SK-N-SH (cell line): ENCODE data around the gene BMPR1B. TPM values are rescaled to one million over a fixed set of nuclear protein-coding genes. Genes with fewer than 3 reads are reported as not detected.

Experiments
- CTCF ChIA-PET: fragments of 300-600, 350-600 bp; formaldehyde crosslinking; extraction: SDS; loops from one replicate; lab custom pipeline; 2021; lab: Yijun Ruan, JAX
- POLR2A ChIA-PET: fragments of 350-600 bp; sonication (Branson Sonifier 250); formaldehyde crosslinking; extraction: SDS; loops from one replicate; lab custom pipeline; 2020; ENCODE audit warnings: antibody characterized with exemption, inconsistent platforms; lab: Yijun Ruan, JAX
- DNase-seq: peaks from one replicate; pipeline ENCODE4 v3.0.0; 2012
- H2AFZ ChIP-seq: fragments of 200-600 bp; sonication (generic); 2 replicates; pipeline ENCODE4 v1.8.1; 2016; ENCODE audit warnings: antibody characterized with exemption, mild to moderate bottlenecking, low read depth
- H3F3A ChIP-seq: fragments of 200-600 bp; sonication (generic); replicated peaks from 2 replicates; pipeline ENCODE3; 2016; ENCODE audit warnings: antibody characterized with exemption, mild to moderate bottlenecking; ENCODE audit not compliant: insufficient read depth
- H3K27ac ChIP-seq, 2 experiments: fragments of 200-500 bp in 1 of 2; fragments of 200-600 bp in 1 of 2; sonication (Bioruptor generic) in 1 of 2; sonication (generic), shearing (Covaris generic) in 1 of 2; 2 replicates each; pipeline versions ENCODE4 v1.5.1 to v1.6.1; 2014 to 2016; ENCODE audit warnings: low read depth in 2 of 2, inconsistent platforms in 1 of 2, low read length in 1 of 2, mild to moderate bottlenecking in 1 of 2, mixed read lengths in 1 of 2
- H3K27me3 ChIP-seq: fragments of 200-600 bp; sonication (generic), shearing (Covaris generic); 2 replicates; pipeline ENCODE4 v1.6.1; 2016; ENCODE audit warnings: mixed run types; ENCODE audit not compliant: insufficient read depth
- H3K36me3 ChIP-seq, 2 experiments: fragments of 200-500 bp in 1 of 2; fragments of 200-600 bp in 1 of 2; sonication (Bioruptor generic) in 1 of 2; sonication (generic) in 1 of 2; replicated peaks in 1 of 2; 2 replicates each; pipeline versions ENCODE3 to v1.5.1; 2014 to 2016; ENCODE audit warnings: low read length in 1 of 2, mild to moderate bottlenecking in 1 of 2; ENCODE audit not compliant: insufficient read depth in 2 of 2, control insufficient read depth in 1 of 2
- H3K4me1 ChIP-seq, 2 experiments: fragments of 200-500 bp in 1 of 2; fragments of 200-600 bp in 1 of 2; sonication (Bioruptor generic) in 1 of 2; sonication (generic), shearing (Covaris generic) in 1 of 2; 2 replicates each; pipeline versions ENCODE4 v1.5.1 to v1.6.1; 2014 to 2016; ENCODE audit warnings: low read depth in 1 of 2, low read length in 1 of 2, mixed run types in 1 of 2; ENCODE audit not compliant: insufficient read depth in 2 of 2, control insufficient read depth in 1 of 2
- H3K4me2 ChIP-seq: fragments of 200-600 bp; sonication (generic), shearing (Covaris generic); 2 replicates; pipeline ENCODE4 v1.6.1; 2017; ENCODE audit warnings: mixed run types
- H3K4me3 ChIP-seq, 2 experiments: fragments of 200-500 bp in 1 of 2; fragments of 200-600 bp in 1 of 2; sonication (Bioruptor generic) in 1 of 2; sonication (generic), shearing (Covaris generic) in 1 of 2; 2 replicates each; pipeline versions ENCODE4 v1.5.1 to v1.8.1; 2014 to 2016; ENCODE audit warnings: low read depth in 2 of 2, inconsistent platforms in 1 of 2, low read length in 1 of 2, mild to moderate bottlenecking in 1 of 2, mixed read lengths in 1 of 2, moderate library complexity in 1 of 2
- H3K79me2 ChIP-seq: fragments of 200-600 bp; sonication (generic); 2 replicates; pipeline ENCODE4 v1.8.1; 2017; ENCODE audit warnings: mild to moderate bottlenecking; ENCODE audit not compliant: insufficient read depth
- H3K9ac ChIP-seq: fragments of 200-600 bp; sonication (generic); 2 replicates; pipeline ENCODE4 v1.6.1; 2017; ENCODE audit warnings: mixed run types
- H3K9me2 ChIP-seq: fragments of 200-600 bp; sonication (generic); 2 replicates; pipeline ENCODE4 v1.6.1; 2017; ENCODE audit warnings: mixed run types
- H3K9me3 ChIP-seq: fragments of 200-600 bp; sonication (generic); 2 replicates; pipeline ENCODE4 v1.6.1; 2017; ENCODE audit warnings: mixed run types, mild to moderate bottlenecking, moderate library complexity
- H4K20me1 ChIP-seq: fragments of 200-600 bp; sonication (generic); 2 replicates; pipeline ENCODE4 v1.6.1; 2017; ENCODE audit warnings: mild to moderate bottlenecking, mixed run types; ENCODE audit not compliant: insufficient read depth
- ELF1 ChIP-seq: IDR thresholded peaks from 2 replicates; pipeline ENCODE4 v1.4.0; 2012
- EP300 ChIP-seq, 2 experiments: IDR thresholded peaks; 2 replicates each; pipeline versions ENCODE4 v1.4.0 to v1.6.1; 2012; ENCODE audit warnings: borderline replicate concordance in 1 of 2, low read depth in 1 of 2, low read length in 1 of 2
- IRF3 ChIP-seq: fragments of 150-350 bp; IDR thresholded peaks from 2 replicates; pipeline ENCODE4 v1.6.1; 2016; ENCODE audit warnings: mild to moderate bottlenecking, low read depth, low read length
- MXI1 ChIP-seq: IDR thresholded peaks from 2 replicates; pipeline ENCODE4 v1.6.1; 2012; ENCODE audit warnings: mild to moderate bottlenecking, low read depth, low read length, improper control_type of control experiment
- NFIC ChIP-seq: IDR thresholded peaks from 2 replicates; pipeline ENCODE4 v1.4.0; 2012; ENCODE audit warnings: borderline replicate concordance
- NRF1 ChIP-seq: IDR thresholded peaks from 2 replicates; pipeline ENCODE4 v1.6.1; 2012; ENCODE audit warnings: low read depth, mild to moderate bottlenecking, low read length
- POLR2AphosphoS5 ChIP-seq: IDR thresholded peaks from 2 replicates; pipeline ENCODE4 v1.6.1; 2012; ENCODE audit warnings: low read depth, low read length
- RAD21 ChIP-seq: IDR thresholded peaks from 2 replicates; pipeline ENCODE4 v1.6.1; 2012; ENCODE audit warnings: mild to moderate bottlenecking, low read length
- RCOR1 ChIP-seq: fragments of 150-350 bp; IDR thresholded peaks from 2 replicates; pipeline ENCODE4 v1.6.1; 2017; ENCODE audit warnings: antibody characterized with exemption, low read length
- RXRA ChIP-seq: IDR thresholded peaks from 2 replicates; pipeline ENCODE4 v1.4.0; 2012; ENCODE audit warnings: low read depth, mild to moderate bottlenecking, borderline replicate concordance
- SMC3 ChIP-seq: IDR thresholded peaks from 2 replicates; pipeline ENCODE4 v1.6.1; 2012; ENCODE audit warnings: low read depth, low read length, improper control_type of control experiment
- TCF12 ChIP-seq: IDR thresholded peaks from 2 replicates; pipeline ENCODE4 v1.4.0; 2012
- WGBS: methylation state at CpG from one replicate; pipeline ENCODE4 v1.1.6; 2017; ENCODE audit warnings: low lambda C conversion rate; 5-methylcytosine and 5-hydroxymethylcytosine counted together
- polyA plus RNA-seq, 3 experiments: library from polyadenylated mRNA; depleted of rRNA; stranded (reverse); fragments of >200 nt; gene quantifications; 2 replicates each; pipeline ENCODE4 v1.2.3, GENCODE V29; 2012
- TF ChIP-seq, protein P1 (sequence below): fragments of 150-350 bp; IDR thresholded peaks from 2 replicates; pipeline ENCODE4 v1.6.1; 2017; ENCODE audit warnings: antibody characterized with exemption, low read length, low read depth, borderline replicate concordance
- TF ChIP-seq, protein P2 (sequence below): fragments of 200-600 bp; sonication (generic); IDR thresholded peaks from 2 replicates; pipeline ENCODE4 v1.6.1; 2017; ENCODE audit warnings: antibody characterized with exemption, mild to moderate bottlenecking, moderate library complexity

The BMPR1B gene
- polyA plus RNA-seq, 1 of the 3 experiments (the other 2 are of a cell fraction) = 0.16 TPM

GRCh38 chr4:95058991-95059390 lies 301.2 kb downstream of the BMPR1B start:
- Histone ChIP-seq H3K27ac (no peak overlapping the region; a peak in 1 of 4 replicates), H3K9me2 (peaks cover 5% of the 10 kb centered on the region; the same call in 1 of the 2 replicates), H4K20me1 (no peaks in the 10 kb centered on the region), H3K36me3 (no peaks in the 10 kb centered on the region), H3K4me2 (no peak overlapping the region), H3K4me1 (peaks cover 0 to 18% of the 10 kb centered on the region in 2 experiments; a peak in 2 of 4 replicates), H2AFZ (no peak overlapping the region), H3K79me2 (no peaks in the 10 kb centered on the region), H3K9me3 (no peaks in the 10 kb centered on the region), H3K27me3 (no peaks in the 10 kb centered on the region), H3K4me3 (no peak overlapping the region), H3K9ac (no peak overlapping the region), H3F3A (no peaks in the 10 kb centered on the region)
- 95% methylated on average over 1 of the region's 1 CpG for WGBS
- DNase-seq = no peak
- ChIA-PET POLR2A (interaction anchor here (0.6 kb wide), 1 partner anchor 10 kb away, joined by 3 read pairs; no protein-coding TSS in a partner anchor), CTCF (interaction anchor here (0.7 to 1.7 kb wide), 3 partner anchors 10 to 167 kb away, joined by 3 read pairs; no protein-coding TSS in a partner anchor)
- TF ChIP-seq IRF3 (no peak), TCF12 (no peak), NFIC (no peak), ELF1 (no peak), NRF1 (no peak), RCOR1 (no peak), EP300 (IDR thresholded peaks at IDR 0.05; ENCODE audit: borderline replicate concordance in 1 of 2, low read depth in 1 of 2, low read length in 1 of 2) (no peak), MXI1 (no peak), SMC3 (no peak), RAD21 (no peak), RXRA (no peak)
- TF ChIP-seq, protein P1, sequence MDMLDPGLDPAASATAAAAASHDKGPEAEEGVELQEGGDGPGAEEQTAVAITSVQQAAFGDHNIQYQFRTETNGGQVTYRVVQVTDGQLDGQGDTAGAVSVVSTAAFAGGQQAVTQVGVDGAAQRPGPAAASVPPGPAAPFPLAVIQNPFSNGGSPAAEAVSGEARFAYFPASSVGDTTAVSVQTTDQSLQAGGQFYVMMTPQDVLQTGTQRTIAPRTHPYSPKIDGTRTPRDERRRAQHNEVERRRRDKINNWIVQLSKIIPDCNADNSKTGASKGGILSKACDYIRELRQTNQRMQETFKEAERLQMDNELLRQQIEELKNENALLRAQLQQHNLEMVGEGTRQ = no peak
- TF ChIP-seq, protein P2, sequence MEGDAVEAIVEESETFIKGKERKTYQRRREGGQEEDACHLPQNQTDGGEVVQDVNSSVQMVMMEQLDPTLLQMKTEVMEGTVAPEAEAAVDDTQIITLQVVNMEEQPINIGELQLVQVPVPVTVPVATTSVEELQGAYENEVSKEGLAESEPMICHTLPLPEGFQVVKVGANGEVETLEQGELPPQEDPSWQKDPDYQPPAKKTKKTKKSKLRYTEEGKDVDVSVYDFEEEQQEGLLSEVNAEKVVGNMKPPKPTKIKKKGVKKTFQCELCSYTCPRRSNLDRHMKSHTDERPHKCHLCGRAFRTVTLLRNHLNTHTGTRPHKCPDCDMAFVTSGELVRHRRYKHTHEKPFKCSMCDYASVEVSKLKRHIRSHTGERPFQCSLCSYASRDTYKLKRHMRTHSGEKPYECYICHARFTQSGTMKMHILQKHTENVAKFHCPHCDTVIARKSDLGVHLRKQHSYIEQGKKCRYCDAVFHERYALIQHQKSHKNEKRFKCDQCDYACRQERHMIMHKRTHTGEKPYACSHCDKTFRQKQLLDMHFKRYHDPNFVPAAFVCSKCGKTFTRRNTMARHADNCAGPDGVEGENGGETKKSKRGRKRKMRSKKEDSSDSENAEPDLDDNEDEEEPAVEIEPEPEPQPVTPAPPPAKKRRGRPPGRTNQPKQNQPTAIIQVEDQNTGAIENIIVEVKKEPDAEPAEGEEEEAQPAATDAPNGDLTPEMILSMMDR = no peak

DNA sequence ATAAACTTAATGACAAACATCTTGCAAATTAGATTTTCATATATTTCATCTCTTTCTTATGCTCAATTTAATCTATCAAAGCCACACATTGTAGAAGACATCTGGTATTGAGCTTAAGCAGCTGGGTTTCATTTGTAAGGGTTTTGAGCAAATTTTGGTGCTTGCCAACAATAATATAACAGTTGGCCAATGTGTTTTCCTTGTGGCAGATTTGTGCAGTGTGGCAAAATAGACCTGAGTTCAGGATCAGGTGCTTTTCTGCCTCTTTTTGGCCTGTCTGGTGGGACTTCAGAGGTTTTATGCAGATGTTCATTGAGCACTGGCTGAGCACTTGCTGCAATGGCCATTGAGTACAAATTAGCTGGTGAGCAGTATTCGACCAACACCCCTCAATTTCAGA lies 301.9 kb downstream of the BMPR1B start:
- peaks cover 0 to 18% of the 10 kb centered on the region in 2 experiments; a peak in 2 of 4 replicates for H3K4me1 ChIP-seq
- 0 out of 2 replicates have a peak, but pooled peaks have one; percentile 17 for TF ChIP-seq POLR2AphosphoS5
- peak; percentile 77 for TF ChIP-seq TCF12
- TF ChIP-seq RCOR1 = 0 out of 2 replicates have a peak, but pooled peaks have one; percentile 68
- peak; percentile 27; the same call in 1 of the 2 replicates for TF ChIP-seq NFIC
- TF ChIP-seq, protein P2 = no peak
- H3K36me3 ChIP-seq = no peaks in the 10 kb centered on the region
- POLR2A ChIA-PET = interaction anchor here (0.6 kb wide), 1 partner anchor 11 kb away, joined by 3 read pairs; no protein-coding TSS in a partner anchor
- H3K9me3 ChIP-seq = no peaks in the 10 kb centered on the region
- H3F3A ChIP-seq = no peaks in the 10 kb centered on the region
- H3K27me3 ChIP-seq = no peaks in the 10 kb centered on the region
- no peaks in the 10 kb centered on the region for H3K79me2 ChIP-seq
- no peaks in the 10 kb centered on the region for H4K20me1 ChIP-seq
- H2AFZ ChIP-seq = no peak overlapping the region
- no peak overlapping the region for H3K9ac ChIP-seq
- 93% methylated on average over 1 of the region's 1 CpG for WGBS
- H3K9me2 ChIP-seq = peaks cover 5% of the 10 kb centered on the region; the same call in 1 of the 2 replicates
- DNase-seq = peak; percentile 22
- peak overlapping the region in 1 of 2 experiments; percentile 54; a peak in 1 of 4 replicates for H3K27ac ChIP-seq
- no peak overlapping the region for H3K4me2 ChIP-seq
- H3K4me3 ChIP-seq = no peak overlapping the region
- CTCF ChIA-PET = interaction anchor here (0.6 to 1.7 kb wide), 4 partner anchors 10 to 323 kb away, joined by 3 read pairs; no protein-coding TSS in a partner anchor
